Neural progenitor cell (in vitro differentiated cells): ENCODE results near the gene ZP1. TPM values are rescaled to one million over a fixed set of nuclear protein-coding genes. Genes with fewer than 3 reads are reported as not detected.
A peak's percentile ranks its signal among the peaks of the same experiment; 100 is the strongest.

Source experiments
- DNase-seq: peaks from one replicate; pipeline ENCODE4 v3.0.0-alpha.2; 2016; ENCODE audit warnings: low spot score
- H2AFZ ChIP-seq: fragments of 200-600 bp; sonication (generic); replicated peaks from 2 replicates; pipeline ENCODE4 v1.6.1; 2016; ENCODE audit warnings: antibody characterized with exemption
- H3F3A ChIP-seq: fragments of 200-600 bp; sonication (generic); 2 replicates; pipeline ENCODE4 v1.6.1; 2016; ENCODE audit warnings: antibody characterized with exemption, low read depth
- H3K27ac ChIP-seq: fragments of 200-600 bp; sonication (generic); 2 replicates; pipeline ENCODE4 v1.5.1; 2016; ENCODE audit warnings: mild to moderate bottlenecking
- H3K27me3 ChIP-seq: fragments of 200-600 bp; sonication (generic); 2 replicates; pipeline ENCODE4 v1.6.1; 2016; ENCODE audit warnings: mild to moderate bottlenecking, moderate library complexity
- H3K36me3 ChIP-seq: fragments of 200-600 bp; sonication (generic); 2 replicates; pipeline ENCODE4 v1.5.1; 2016
- H3K4me1 ChIP-seq: fragments of 200-600 bp; sonication (generic); 2 replicates; pipeline ENCODE4 v1.6.1; 2016; ENCODE audit warnings: mixed run types
- H3K4me2 ChIP-seq: fragments of 200-600 bp; sonication (generic); 2 replicates; pipeline ENCODE4 v1.6.1; 2016
- H3K4me3 ChIP-seq: fragments of 200-600 bp; sonication (generic); 2 replicates; pipeline ENCODE4 v1.5.1; 2016
- H3K79me2 ChIP-seq: fragments of 200-600 bp; sonication (generic); 2 replicates; pipeline ENCODE4 v1.6.1; 2016; ENCODE audit warnings: low read depth
- H3K9ac ChIP-seq: fragments of 200-600 bp; sonication (generic); 2 replicates; pipeline ENCODE4 v1.6.1; 2016
- H3K9me3 ChIP-seq: fragments of 200-600 bp; sonication (generic); 2 replicates; pipeline ENCODE4 v1.5.1; 2016; ENCODE audit warnings: low read depth
- H4K20me1 ChIP-seq: fragments of 200-600 bp; sonication (generic); 2 replicates; pipeline ENCODE4 v1.6.1; 2016; ENCODE audit warnings: low read depth
- H3K27ac Mint-ChIP-seq: 3 replicates; pipeline ENCODE4 v1.8.0; 2021; ENCODE audit warnings: mixed read lengths
- H3K27me3 Mint-ChIP-seq: 2 replicates; pipeline ENCODE4 v1.8.0; 2022; ENCODE audit warnings: low read depth, mild to moderate bottlenecking, inconsistent platforms, moderate library complexity, mixed read lengths; ENCODE audit not compliant: insufficient read depth
- H3K36me3 Mint-ChIP-seq: 3 replicates; pipeline ENCODE4 v1.8.0; 2021; ENCODE audit warnings: mixed read lengths
- H3K4me1 Mint-ChIP-seq: 3 replicates; pipeline ENCODE4 v1.8.0; 2021; ENCODE audit warnings: mixed read lengths
- H3K4me3 Mint-ChIP-seq: 3 replicates; pipeline ENCODE4 v1.8.0; 2021; ENCODE audit warnings: mild to moderate bottlenecking, moderate library complexity, mixed read lengths
- H3K9me3 Mint-ChIP-seq: 3 replicates; pipeline ENCODE4 v1.8.0; 2020; ENCODE audit warnings: mixed read lengths
- CTCF ChIP-seq: fragments of 200-600 bp; sonication (generic); IDR thresholded peaks from 2 replicates; pipeline ENCODE4 v1.5.1; 2017; ENCODE audit warnings: antibody characterized with exemption, mild to moderate bottlenecking
- EZH2 ChIP-seq: fragments of 200-600 bp; sonication (generic); IDR thresholded peaks from 2 replicates; pipeline ENCODE4 v1.6.1; 2017; ENCODE audit warnings: antibody characterized with exemption, mild to moderate bottlenecking, moderate library complexity
- EZH2phosphoT487 ChIP-seq: fragments of 200-600 bp; sonication (generic); IDR thresholded peaks from 2 replicates; pipeline ENCODE4 v1.6.1; 2017; ENCODE audit warnings: antibody characterized with exemption
- total RNA-seq: library from RNA; depleted of rRNA; stranded (reverse); fragments of >200 nt; gene quantifications from 2 replicates; pipeline ENCODE4 v1.2.3, GENCODE V29; 2015; ENCODE audit warnings: low replicate concordance

The ZP1 gene
- total RNA-seq, 1 donor from 2014 or later, result not detected

- peaks cover 16% of the 10 kb centered on the region for H4K20me1 ChIP-seq
- Mint-ChIP-seq H3K27ac (peak overlapping the region; percentile 96), H3K4me3 (peak overlapping the region; percentile 98), H3K9me3 (peaks cover 2% of the 10 kb centered on the region), H3K27me3 (peaks cover 15% of the 10 kb centered on the region), H3K36me3 (peaks cover 2% of the 10 kb centered on the region), H3K4me1 (peaks cover 54% of the 10 kb centered on the region)
- H3K27me3 ChIP-seq, result peaks cover 39% of the 10 kb centered on the region
- peaks cover 24% of the 10 kb centered on the region for H3K79me2 ChIP-seq
- H3K9me3 ChIP-seq, result no peaks in the 10 kb centered on the region
- H3F3A ChIP-seq, result peaks cover 31% of the 10 kb centered on the region
- peak; percentile 20 for DNase-seq
- H2AFZ ChIP-seq, result peak overlapping the region; percentile 97
- no peak overlapping the region for H3K27ac ChIP-seq
- H3K4me3 ChIP-seq, result peak overlapping the region; percentile 59
- no peak overlapping the region for H3K9ac ChIP-seq
- H3K36me3 ChIP-seq, result no peaks in the 10 kb centered on the region
- H3K4me2 ChIP-seq, result peak overlapping the region; percentile 90
- no peak for TF ChIP-seq CTCF
- TF ChIP-seq EZH2phosphoT487, result no peak
- no peak for TF ChIP-seq EZH2
- peaks cover 19% of the 10 kb centered on the region for H3K4me1 ChIP-seq
Observed at GRCh38 chr11:60912851-60913528, 45.6 kb downstream of the ZP1 start.

GRCh38 chr11:60913793-60914632 is 46.7 kb downstream of the ZP1 start, which contains the start of gene TMEM109:
Gene TMEM109 (plus strand): TSS chr11:60914158. CDS start chr11:60919694, 5,536 bp downstream.
- Histone ChIP-seq H3K79me2 (peaks cover 34% of the 10 kb centered on the region), H3F3A (peaks cover 31% of the 10 kb centered on the region), H4K20me1 (peaks cover 19% of the 10 kb centered on the region), H2AFZ (peak within 1 kb of the TSS; percentile 97), H3K4me1 (peaks cover 19% of the 10 kb centered on the region), H3K36me3 (no peaks in the 10 kb centered on the region), H3K9ac (peak within 1 kb of the TSS; percentile 67), H3K4me2 (peak within 1 kb of the TSS; percentile 90), H3K4me3 (peak within 1 kb of the TSS; percentile 59), H3K9me3 (no peaks in the 10 kb centered on the region), H3K27me3 (peaks cover 29% of the 10 kb centered on the region), H3K27ac (peak within 1 kb of the TSS; percentile 91)
- TF ChIP-seq EZH2phosphoT487 (no peak), CTCF (peak; percentile 5)
- peak within 1 kb of the TSS; percentile 96 for H3K27ac Mint-ChIP-seq
- H3K27me3 Mint-ChIP-seq, result peaks cover 15% of the 10 kb centered on the region
- peak; percentile 97 for DNase-seq
- H3K4me1 Mint-ChIP-seq, result peaks cover 57% of the 10 kb centered on the region
- peaks cover 5% of the 10 kb centered on the region for H3K36me3 Mint-ChIP-seq
- H3K4me3 Mint-ChIP-seq, result peak within 1 kb of the TSS; percentile 98
- H3K9me3 Mint-ChIP-seq, result no peaks in the 10 kb centered on the region

GRCh38 chr11:60914633-60915247 is 47.4 kb downstream of the ZP1 start:
- Histone ChIP-seq H4K20me1 (peaks cover 23% of the 10 kb centered on the region), H3K9me3 (no peaks in the 10 kb centered on the region), H3K36me3 (no peaks in the 10 kb centered on the region), H3F3A (peaks cover 31% of the 10 kb centered on the region), H3K4me2 (peak overlapping the region; percentile 90), H3K4me3 (peak overlapping the region; percentile 59), H3K9ac (no peak overlapping the region), H3K4me1 (peaks cover 19% of the 10 kb centered on the region), H3K79me2 (peaks cover 38% of the 10 kb centered on the region), H3K27me3 (peaks cover 21% of the 10 kb centered on the region), H2AFZ (no peak overlapping the region), H3K27ac (peak overlapping the region; percentile 49)
- no peak for TF ChIP-seq EZH2
- no peak for TF ChIP-seq CTCF
- TF ChIP-seq EZH2phosphoT487, result no peak
- Mint-ChIP-seq H3K36me3 (peaks cover 8% of the 10 kb centered on the region), H3K4me1 (peaks cover 57% of the 10 kb centered on the region), H3K4me3 (peak overlapping the region; percentile 98), H3K9me3 (no peaks in the 10 kb centered on the region), H3K27ac (peak overlapping the region; percentile 70), H3K27me3 (peaks cover 10% of the 10 kb centered on the region)
- peak; percentile 60 for DNase-seq
